C4-2B (cell line): Measurements from ENCODE around the gene CPNE8.

Source experiments
- CTCF ChIP-seq: fragments of 450-650 bp; conservative IDR thresholded peaks from 2 replicates; pipeline ENCODE4 v1.5.1; 2017; ENCODE audit warnings: mild to moderate bottlenecking
- ZFX ChIP-seq: fragments of 450-650 bp; IDR thresholded peaks from 2 replicates; pipeline ENCODE4 v1.6.1; 2017

GRCh38 chr12:38880288-38880687, 25.1 kb downstream of the CPNE8 start:
- TF ChIP-seq CTCF, result no peak
- TF ChIP-seq ZFX, result no peak
